Activated CD8-positive, alpha-beta memory T cell treated with anti-CD3 and anti-CD28 coated beads, Interleukin-2, amount 50 U/mL, for 48 hours (primary cell): ENCODE measurements around the gene MEAK7.

ENCODE experiments used
- DNase-seq: peaks from one replicate; pipeline ENCODE4 v3.0.0-alpha.2; 2020

The MEAK7 gene

DNA sequence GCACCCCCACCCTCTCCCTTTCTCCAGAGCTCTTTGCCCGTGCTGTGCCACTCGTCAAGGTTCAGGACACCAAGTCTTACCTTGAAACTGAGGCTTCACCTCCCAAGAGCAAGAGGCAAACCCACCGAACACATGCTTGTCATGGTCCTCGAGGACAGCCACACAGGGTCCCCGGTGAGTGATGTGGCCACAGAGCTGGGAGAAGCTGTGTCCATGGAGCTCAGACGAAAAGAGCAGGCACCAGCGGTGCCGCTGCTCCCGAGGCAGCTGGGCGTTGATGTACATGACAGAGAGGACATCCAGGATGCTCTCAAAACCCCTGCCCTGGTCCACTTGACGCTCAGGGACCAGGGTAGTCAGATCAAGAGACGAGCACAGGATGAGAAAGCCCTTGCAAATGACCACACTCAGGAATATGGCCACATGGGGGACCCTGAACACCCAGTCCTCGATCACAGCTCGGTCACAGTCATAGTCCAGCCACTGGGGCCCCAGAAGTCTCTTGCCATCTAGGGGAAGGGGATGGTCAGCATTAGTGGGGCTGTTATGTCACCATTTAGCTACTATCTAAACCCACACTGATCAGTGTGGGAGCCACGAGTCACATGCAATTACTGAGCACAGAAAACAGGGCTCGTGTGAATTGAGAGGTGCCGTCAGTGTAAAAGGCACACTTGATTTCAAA lies 17.8 kb downstream of the MEAK7 start:
- peak; percentile 34 for DNase-seq

DNA sequence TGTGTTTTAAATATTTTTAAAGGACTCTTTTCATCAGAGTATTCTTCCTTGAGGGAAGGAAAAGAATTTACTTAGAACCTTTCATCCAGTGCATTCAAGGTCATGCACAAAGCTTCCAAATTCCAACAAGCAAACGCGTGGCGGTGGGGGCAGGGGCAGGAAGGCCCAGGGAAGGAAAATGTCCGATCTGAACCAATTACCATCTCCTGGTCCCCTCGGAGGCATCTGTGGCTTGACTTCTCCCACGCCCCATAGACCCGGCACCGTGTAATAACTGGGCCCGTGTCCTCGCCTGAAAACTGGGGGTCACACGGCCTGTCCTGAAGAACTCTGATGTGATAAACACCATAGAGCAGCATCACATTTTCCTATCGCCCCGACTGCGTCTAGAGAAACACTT lies 18.3 kb downstream of the MEAK7 start:
- peak; percentile 26 for DNase-seq

DNA sequence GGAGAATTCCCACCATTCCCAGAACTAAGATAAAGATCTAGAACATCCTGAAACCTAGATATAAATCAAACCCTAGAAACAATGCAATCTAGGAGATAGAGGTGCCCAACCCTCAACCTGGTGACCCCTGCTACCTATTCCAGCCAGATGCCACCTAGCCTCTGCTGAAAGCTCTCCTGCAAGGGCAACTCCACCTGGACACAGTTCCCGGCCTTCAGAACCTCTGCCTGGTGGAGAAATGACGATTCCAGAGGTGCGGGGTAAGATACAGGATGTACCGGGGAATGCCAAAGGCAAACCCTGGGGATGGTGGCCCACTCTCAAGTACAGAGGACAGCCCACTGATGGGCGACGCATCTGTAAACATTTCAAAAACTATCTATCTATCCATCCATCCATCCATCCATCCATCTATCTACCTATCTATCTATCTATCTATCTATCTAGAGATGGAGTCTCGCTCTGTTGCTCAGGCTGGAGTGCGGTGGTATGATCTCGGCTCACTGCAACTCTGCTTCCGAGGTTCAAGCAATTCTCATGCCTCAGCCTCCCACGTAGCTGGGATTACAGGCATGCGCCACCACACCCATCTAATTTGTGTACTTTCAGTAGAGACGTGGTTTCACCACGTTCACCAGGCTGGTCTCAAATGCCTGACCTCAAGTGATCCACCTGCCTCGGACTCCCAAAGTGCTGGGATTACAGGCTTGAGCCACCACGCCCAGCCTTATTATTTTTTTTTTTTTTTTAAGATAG lies 19.0 kb downstream of the MEAK7 start:
- peak; percentile 40 for DNase-seq

DNA sequence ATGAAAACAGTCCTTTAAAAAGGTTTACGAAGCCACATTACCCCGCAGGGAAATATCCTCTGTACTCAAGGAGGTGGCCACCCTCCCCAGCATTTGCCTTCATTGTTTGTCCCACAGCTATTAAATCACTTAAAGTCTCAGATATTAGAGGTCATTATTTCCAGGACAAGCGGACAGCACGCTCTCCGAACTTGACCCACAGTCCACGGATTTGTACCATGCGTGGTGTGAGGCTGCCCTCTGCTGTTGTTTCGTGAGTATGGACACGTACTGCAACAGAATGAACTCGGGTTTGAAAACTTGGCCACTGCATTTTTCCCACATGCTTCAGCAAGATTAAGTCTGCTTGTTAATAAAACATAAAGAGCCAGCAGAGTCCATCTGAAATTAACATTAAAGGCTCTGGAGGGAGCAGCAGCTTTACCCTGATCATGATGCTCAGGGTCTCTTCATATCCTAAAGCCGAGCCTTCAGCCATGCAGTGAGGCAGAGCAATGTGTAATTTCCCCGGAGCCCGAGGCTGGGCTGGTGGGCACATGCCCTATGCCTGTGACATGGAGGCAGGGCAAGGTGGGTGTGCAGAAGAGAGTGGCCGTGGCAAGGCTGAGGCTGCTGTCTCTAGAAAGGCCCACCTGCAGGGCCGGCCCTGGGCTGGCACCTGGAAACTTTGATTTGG lies 19.7 kb downstream of the MEAK7 start:
- DNase-seq: peak; percentile 54

DNA sequence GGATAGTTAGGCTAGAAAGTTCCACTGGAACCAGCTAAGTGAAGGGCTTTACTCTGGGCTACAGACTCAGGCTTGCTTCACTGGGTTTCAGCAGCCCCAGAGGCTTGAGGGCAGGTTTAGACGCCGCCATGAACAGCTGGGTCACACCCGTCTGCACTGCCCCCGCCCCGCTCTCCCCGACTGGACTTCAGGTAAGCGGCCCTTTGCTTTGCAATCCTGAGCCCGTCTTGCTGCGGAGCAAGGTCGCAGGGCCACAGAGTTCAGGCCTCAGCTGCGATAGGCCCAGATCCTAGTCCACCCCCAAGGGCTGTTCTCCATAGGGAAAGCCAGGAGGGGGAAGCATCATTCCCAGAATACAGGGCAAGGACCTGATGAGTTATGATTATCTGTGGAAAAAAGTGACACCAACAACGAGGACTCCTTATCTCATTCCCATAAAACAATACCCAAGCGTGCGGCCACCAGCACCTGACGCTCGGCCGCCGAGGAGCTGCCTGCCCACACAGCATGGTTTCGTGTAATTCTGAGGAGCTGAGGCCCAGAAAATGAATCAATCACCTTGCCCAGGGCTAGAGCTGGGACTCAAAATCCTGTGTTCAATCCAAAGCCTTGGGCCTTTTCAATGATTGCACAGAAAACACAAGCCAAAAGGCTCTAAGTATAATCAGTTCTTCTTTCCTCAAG lies 20.4 kb downstream of the MEAK7 start:
- DNase-seq: peak; percentile 39

DNA sequence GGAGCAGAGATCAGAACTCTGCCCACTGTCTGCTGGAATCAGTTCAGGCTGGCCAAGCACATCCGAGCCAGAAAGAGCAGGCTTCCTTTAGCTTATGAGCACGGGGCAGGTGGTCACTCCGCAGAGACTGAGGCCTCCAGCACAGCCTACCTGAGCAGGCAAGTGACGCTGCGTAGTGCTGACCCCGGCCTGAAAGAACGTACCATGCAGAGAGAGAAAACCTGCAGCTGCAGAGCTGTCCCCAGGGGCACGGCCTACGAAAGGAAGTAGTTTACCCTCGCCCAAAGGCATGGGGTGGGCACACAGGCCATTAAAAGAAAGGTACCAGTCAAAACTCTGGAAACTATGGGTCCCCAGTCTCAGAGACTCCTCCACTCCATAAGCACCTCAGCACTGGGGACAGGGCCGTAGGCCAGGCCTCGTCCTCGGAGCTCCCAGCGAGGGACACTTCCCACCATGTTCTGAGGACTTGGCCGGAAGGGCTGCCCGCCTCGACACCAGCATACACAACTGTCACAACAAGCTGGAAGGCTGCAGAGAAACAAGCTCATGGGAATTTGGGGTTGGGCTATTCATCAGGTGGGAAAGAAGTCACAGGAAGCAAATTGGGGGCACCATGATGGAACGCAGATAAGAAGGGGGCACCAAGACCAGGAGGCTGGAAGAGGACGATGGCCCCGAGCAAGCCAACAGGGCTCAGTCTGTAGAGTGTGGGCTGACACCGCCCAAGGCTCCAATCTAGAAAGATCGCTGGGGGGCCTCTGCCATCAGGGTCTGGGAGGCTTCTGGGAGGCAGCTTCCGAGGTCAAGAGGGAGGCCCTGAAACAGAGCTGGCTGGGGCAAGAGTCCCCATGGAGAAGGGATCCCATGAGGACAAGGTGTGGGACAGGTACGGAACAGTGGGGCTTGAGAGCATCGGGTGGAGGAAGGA lies 21.2 kb downstream of the MEAK7 start:
- DNase-seq: peak; percentile 42

DNA sequence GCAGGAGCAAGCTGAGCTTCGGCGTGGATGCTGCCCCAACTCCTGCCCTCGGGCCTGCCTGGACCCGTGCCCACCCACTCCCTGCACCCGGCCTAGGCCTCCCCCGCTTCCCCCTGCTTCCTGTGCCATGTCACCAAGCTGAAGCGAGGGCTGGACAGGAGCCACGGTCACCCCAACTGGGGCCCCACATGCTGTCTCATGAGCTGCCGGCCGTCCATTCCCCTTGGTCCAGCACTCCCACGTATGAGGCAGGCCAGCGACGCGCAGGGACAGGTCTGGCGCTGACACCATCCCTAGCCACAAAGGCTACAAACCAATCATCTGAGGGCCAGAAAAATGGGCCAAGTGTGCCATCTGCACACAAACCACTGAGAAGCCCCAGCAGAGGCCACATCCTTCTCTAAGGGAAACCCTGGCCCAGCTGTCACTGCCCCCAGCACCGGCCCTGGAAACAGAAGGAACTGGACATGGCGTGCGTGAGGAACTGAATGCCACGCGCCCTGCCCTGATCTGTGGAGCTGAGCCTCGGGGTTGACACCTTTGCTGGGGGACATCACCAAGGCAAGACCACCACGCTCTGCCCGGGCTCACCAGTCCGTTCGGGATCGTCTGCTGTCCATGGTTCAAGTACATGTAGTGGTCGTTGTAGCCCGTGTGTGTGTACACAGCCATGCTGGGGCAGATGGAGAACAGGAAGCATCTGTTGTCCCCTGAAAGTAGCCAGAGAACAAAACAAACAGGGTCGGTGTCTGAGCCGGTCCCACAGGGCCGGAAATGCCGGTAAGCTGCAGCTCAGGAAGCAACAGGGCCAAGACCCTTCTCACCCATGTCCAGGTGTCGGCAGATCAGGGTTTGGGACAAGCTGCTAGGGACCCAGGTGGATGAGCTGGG lies 22.2 kb downstream of the MEAK7 start:
- DNase-seq: peak; percentile 36

DNA sequence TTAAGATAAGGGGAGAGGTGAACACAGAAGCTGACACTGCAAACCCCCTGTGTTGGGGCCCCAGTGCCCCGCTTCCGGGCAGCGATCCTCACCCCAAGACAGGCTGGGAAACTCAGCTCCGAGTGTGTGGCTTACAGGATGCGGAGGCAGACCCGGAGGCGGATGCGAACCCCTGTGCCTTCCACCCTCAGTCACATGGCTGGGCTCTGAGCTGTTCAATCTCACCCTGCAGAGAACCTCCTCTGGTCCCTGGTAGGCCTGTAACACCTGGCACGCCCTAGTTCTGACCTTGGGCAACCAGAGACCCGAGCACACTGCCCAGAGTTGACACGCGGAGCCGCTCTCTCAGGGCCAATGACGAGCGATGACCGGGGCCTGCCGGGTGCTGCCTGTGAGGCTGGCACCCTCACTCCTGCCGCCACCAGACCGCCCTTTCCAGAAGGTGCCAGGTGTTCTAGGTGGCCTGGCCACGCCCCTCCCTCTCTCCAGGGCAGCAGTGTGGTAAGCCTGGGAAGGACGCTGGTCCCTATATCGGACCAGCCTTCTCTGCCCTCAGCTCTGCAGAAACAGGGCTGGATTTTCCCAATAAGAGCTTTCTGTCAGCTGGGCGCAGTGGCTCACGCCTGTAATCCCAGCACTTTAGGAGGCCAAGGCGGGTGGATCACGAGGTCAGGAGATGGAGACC lies 23.3 kb downstream of the MEAK7 start:
- peak; percentile 40 for DNase-seq

DNA sequence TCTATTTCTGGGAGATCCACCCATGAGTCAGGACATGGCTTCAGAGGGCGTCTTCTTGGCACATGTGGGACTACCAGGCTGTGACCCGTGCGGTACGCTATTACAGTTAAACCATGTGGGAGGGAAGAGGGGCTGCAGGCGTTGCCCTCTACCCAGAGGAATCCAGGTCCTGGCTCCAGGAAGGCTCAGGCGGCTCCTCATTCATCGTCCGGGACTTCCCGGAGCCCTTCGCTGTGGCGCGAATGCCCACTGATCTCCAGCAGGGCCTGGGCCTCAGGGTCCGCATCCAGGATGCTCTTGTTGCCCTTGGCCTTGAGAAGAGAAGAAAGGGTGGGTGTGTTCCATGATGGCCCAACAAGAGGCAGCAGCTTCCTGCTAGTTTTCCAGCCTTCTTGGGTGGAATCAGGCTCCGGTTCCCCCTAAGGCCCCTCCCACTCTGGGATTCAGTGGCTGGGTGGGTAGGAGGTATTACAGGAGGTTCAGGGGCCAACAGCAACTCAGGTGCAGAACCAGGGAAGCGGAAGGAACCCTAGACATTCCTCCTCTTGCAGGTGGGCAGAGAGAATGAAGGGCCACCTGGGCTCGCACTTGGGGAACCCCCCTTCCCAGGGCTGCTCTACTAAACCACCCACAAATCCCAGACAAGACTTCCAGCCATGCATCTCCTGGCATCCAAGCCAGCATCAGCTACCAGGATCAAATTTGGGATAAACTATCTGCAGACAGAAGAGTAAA lies 24.6 kb downstream of the MEAK7 start:
- peak; percentile 45 for DNase-seq

DNA sequence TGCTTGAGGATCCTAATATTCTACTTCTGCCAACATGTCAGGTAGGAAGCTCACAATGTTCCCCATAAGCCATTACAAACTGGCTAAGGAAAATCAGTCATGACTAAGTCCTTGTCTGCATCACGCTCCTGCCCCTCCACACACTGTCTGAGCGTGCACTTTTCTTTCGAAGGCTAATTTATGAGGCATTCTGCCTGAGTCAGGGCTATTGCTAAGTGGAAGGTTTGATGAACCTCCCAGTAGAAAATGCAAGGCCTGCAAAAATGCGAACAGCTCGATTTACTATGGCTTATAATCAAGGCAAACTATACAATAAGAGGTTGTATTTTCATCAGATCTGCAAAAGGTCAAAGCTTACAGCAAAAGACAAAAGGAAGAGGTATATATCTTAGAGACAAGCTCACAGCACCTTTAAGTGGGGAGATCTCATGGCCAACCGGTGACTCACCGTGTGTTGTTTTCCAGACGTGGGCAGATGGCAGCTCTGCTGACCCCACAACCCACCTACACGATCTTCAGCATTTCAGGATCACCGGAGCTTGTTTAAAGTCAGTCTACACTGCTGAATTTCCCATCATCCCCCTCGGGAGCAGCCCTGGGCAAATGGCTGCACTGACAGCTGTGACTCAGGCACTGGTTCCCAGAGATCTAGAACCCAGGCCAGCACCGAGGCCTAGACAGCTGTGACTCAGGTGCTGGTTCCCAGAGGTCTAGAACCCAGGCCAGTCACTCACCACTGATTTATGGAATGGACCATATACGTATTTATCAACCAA lies 26.1 kb downstream of the MEAK7 start:
- peak; percentile 49 for DNase-seq

DNA sequence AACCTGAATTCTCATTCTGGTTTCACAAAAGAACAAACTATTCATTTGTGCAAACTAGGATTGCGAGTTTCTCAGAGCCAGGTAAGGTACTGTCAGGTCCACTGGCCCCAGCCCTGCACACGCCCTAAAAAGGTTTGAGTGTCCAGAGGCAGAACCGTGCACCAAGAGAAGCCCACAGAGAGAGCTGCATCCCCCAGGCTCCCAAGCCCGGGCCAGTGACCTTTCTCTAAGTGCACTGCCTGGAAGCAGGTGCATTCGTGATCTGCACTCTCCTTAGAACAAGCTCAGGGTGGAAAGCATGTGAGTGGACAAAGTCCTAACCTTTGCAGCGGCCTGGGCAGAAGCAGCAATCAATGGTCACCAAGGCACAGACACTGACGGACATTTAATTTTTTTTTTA lies 26.8 kb downstream of the MEAK7 start:
- DNase-seq: no peak

DNA sequence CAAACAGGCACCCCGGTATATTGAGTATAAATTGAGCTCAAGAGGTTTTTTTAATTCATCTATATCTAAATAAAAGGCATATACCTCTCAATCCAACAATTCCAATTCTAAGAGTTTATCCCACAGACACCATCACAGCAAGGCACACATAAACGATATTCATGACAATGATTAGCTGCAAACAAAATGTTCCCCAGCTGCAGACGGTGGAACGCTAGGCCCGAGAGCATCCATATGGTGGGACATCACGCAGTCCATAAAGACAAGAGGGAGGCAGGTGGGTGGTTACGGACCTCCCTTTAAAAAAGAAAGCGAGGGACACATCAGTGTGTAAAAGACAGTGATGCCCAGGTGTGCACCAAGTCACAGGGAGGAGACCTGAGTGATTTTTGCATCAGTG lies 28.1 kb downstream of the MEAK7 start:
- peak; percentile 1 for DNase-seq

DNA sequence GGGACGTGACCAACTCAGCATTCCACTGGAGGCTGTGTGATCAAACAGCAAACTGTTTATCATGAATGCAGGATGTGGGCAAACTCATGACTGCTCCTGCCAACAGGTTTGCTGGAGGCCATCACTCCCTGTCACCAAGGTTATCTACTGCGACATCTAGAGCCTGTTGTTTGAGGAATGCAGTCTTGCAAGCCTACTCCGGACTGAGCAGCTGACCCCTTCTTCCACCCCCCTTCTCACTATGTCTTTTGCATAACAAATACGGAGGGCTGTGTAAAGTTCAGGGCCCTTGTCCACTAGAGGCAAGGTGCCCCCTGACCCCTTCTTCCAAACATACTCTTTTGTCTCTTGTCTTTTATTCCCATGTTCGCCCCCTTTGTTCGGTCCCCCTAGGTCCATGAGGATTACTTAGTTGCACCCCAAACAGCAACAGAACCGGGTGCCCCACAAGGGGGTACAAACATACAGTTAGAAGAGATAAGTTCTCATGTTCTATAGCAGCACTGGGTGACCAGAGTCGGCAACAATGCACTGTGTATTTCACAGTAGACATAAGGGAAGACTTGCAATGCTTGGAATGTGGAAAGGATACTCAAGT lies 28.7 kb downstream of the MEAK7 start:
- peak; percentile 40 for DNase-seq

DNA sequence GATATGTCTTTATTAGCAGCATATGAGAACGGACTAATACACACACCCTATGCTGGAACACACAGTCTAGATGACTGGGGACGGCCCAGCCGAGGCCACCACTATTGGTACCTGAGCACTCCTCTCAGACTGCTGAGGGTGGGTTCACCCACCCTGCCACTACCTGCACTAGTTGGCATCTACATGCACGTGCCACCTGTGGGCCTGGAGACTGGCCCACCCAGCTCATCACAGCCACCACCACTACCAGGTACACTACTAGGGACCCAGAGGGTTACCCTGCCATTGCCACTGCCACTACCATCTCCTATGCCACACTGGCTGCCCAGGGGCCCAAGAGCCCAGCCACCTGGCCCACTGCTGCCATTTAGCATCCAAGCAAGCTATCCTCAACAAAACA lies 32.5 kb downstream of the MEAK7 start:
- no peak for DNase-seq

DNA sequence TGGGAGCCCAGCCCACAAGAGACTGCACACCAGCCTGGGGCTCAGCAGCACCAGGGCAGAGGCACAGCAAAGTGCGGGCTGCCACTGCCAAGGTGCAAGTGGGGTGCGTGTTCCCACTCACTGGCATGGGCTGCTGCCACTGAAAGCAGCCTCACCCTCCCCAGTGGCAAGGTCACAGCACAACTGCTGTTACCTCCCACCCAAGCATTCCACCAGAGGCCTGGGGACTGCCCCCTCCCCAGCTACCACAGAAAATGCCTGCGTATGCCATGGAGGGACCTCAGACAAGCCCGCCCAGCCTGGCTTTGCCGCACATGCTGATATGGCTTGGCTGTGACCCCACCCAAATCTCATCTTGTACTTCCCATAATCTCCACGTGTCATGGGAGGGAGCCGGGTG lies 33.1 kb downstream of the MEAK7 start:
- no peak for DNase-seq

DNA sequence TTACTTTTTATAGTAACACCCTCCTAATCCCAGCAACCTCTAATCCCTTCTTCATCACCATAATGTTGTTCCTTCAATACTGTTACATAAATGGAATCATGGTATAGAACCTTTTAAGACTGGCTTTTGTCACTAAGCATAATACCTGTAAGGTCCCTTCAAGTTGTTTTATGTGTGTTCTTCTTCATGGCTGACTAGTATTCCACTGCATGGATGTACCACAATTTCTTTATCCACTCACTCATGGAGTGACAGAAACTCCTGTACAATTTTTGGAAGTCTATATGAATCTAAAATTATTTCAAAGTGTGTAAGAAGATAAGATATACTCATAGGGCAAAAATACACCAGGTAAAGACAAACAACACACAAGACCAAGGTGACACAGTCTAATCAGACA lies 36.8 kb downstream of the MEAK7 start:
- no peak for DNase-seq

DNA sequence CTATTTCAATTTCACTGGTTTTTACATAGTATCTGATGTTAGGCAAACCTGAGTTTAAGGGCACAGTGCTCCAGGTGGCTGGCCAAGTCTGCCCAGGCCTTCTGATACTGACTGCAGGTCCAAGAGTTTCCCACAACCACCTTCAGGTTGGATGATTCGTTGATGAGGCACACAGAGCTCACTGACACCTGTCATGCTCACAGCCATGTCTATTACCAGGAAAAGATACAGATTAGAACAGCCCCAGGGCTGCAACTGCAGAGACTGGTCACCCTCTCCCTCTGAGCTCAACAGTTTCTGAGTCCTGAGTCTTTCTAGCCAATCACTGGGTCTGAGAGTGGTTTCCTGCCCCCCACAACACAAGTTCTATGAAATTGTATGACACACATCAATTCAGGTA lies 37.2 kb downstream of the MEAK7 start:
- peak; percentile 45 for DNase-seq

DNA sequence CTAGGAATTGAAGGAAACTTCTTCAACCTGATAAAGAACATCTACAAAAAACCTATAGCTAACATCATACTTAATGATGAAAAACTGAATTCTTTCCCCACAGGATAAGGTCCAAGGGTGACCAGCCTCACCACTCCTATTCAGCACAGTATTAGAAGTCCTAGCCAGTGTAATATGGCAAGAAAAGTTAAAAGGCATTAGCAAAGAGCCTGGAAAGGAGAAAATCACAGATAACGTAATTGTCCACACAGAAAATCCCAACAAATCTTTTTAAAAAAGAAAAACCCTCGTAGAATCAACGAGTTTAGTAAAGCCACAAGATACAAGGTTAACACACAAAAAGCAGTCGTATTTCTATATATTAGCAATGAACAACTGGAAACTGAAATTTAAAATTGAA lies 37.8 kb downstream of the MEAK7 start:
- no peak for DNase-seq

DNA sequence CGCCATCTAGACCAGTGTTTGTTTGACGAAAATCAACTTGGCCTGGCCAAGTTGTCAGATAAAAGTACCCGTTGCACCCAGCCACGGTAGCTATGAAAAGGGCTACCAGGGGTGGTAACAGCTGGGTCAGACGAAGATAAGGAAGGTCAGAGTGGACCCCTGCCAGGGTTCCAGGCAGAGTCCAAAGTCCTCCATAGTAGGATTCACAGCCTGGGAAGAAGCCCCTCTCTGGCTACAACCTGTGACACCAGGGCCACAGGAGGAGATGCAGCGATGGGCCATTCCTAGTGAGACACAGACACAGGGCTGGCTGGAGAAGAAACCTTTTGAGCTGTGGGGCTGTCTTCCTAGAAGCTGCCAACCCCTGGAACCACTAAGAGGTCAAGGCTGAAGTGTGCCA lies 39.3 kb downstream of the MEAK7 start:
- peak; percentile 18 for DNase-seq
